Measurements from ENCODE around the gene ERBB4. TPM values are rescaled to one million over a fixed set of nuclear protein-coding genes. Genes with fewer than 3 reads are reported as not detected.

Gene ERBB4
- total RNA-seq, 1 donor from 2014 or later = 0.07 TPM

- no peak for DNase-seq (ENCODE audit: low read depth, low spot score)
Observed at GRCh38 chr2:211479536-211480150, 1059.0 kb downstream of the ERBB4 start.

GRCh38 chr2:211477537-211478275 is 1060.9 kb downstream of the ERBB4 start:
- no peak for DNase-seq (ENCODE audit: low read depth, low spot score)

GRCh38 chr2:211473116-211473515 is 1065.5 kb downstream of the ERBB4 start:
- DNase-seq (ENCODE audit: low read depth, low spot score) = no peak

- DNase-seq (ENCODE audit: low read depth, low spot score) = no peak
Observed at GRCh38 chr2:211469664-211470059, 1068.9 kb downstream of the ERBB4 start.

- no peak for DNase-seq (ENCODE audit: low read depth, low spot score)
Observed at GRCh38 chr2:211468877-211469663, 1069.5 kb downstream of the ERBB4 start.

GRCh38 chr2:211468217-211468616 is 1070.4 kb downstream of the ERBB4 start:
- no peak for DNase-seq (ENCODE audit: low read depth, low spot score)

- no peak for DNase-seq (ENCODE audit: low read depth, low spot score)
Observed at GRCh38 chr2:211463397-211463796, 1075.2 kb downstream of the ERBB4 start.

GRCh38 chr2:211458974-211459373 is 1079.6 kb downstream of the ERBB4 start:
- DNase-seq (ENCODE audit: low read depth, low spot score) = no peak

GRCh38 chr2:211457325-211457724 is 1081.3 kb downstream of the ERBB4 start:
- DNase-seq (ENCODE audit: low read depth, low spot score) = no peak

GRCh38 chr2:211455216-211455841 is 1083.3 kb downstream of the ERBB4 start:
- peak; percentile 4 for DNase-seq (ENCODE audit: low read depth, low spot score)

GRCh38 chr2:211454679-211455078 is 1083.9 kb downstream of the ERBB4 start:
- DNase-seq (ENCODE audit: low read depth, low spot score) = no peak

- DNase-seq (ENCODE audit: low read depth, low spot score) = no peak
Observed at GRCh38 chr2:211453311-211453887, 1085.2 kb downstream of the ERBB4 start.

GRCh38 chr2:211451642-211452041 is 1087.0 kb downstream of the ERBB4 start:
- DNase-seq (ENCODE audit: low read depth, low spot score) = no peak

GRCh38 chr2:211449819-211450218 is 1088.8 kb downstream of the ERBB4 start:
- no peak for DNase-seq (ENCODE audit: low read depth, low spot score)

- DNase-seq (ENCODE audit: low read depth, low spot score) = no peak
Observed at GRCh38 chr2:211447548-211447947, 1091.1 kb downstream of the ERBB4 start.

GRCh38 chr2:211440107-211440506 is 1098.5 kb downstream of the ERBB4 start:
- DNase-seq (ENCODE audit: low read depth, low spot score) = no peak

GRCh38 chr2:211439011-211439410 is 1099.6 kb downstream of the ERBB4 start:
- DNase-seq (ENCODE audit: low read depth, low spot score) = no peak

GRCh38 chr2:211437396-211437795 is 1101.2 kb downstream of the ERBB4 start:
- DNase-seq (ENCODE audit: low read depth, low spot score) = peak; percentile 40

- DNase-seq (ENCODE audit: low read depth, low spot score) = no peak
Observed at GRCh38 chr2:211436182-211436581, 1102.4 kb downstream of the ERBB4 start.

GRCh38 chr2:211435331-211435730 is 1103.3 kb downstream of the ERBB4 start:
- no peak for DNase-seq (ENCODE audit: low read depth, low spot score)

GRCh38 chr2:211434773-211435172 is 1103.8 kb downstream of the ERBB4 start:
- DNase-seq (ENCODE audit: low read depth, low spot score) = no peak
